Thyroid gland (tissue), 4 donors: Measurements from ENCODE around the gene ESYT1.

Source experiments
- POLR2A ChIP-seq, 2 donors: fragments of 450-650 bp; IDR thresholded peaks; one replicate each; pipeline ENCODE4 v1.6.1; 2017; ENCODE audit warnings: antibody characterized with exemption in 2 of 2, mild to moderate bottlenecking in 2 of 2, moderate library complexity in 1 of 2
- TF ChIP-seq, protein P1 (sequence below), 6 experiments: fragments of 200-600 bp in 3 of 6; fragments of 450-650 bp in 3 of 6; sonication (generic) in 3 of 6; IDR thresholded peaks; one replicate each; pipeline ENCODE4 v1.5.1; 2016 to 2019; ENCODE audit warnings: antibody characterized with exemption in 6 of 6, mild to moderate bottlenecking in 2 of 6, inconsistent platforms in 1 of 6, moderate library complexity in 1 of 6

DNA sequence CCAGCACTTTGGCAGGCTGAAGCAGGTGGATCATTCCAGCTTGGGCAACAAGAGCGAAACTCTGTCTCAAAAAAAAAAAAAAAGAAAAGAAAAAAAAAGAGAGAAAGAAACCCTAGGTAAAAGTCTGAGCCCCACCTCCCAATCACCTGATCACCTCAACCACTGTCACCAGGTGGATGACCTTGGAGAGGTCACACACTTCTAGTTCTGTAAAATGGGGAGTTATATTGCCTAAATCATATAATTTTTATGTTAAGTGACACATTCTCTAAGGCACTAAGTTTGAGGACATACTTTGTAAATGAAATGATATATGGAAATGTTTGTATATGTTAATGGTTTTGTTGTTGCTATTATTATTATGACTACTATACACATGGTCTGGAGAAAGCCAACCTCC, 49.6 kb upstream of the ESYT1 start:
- TF ChIP-seq, protein P1, sequence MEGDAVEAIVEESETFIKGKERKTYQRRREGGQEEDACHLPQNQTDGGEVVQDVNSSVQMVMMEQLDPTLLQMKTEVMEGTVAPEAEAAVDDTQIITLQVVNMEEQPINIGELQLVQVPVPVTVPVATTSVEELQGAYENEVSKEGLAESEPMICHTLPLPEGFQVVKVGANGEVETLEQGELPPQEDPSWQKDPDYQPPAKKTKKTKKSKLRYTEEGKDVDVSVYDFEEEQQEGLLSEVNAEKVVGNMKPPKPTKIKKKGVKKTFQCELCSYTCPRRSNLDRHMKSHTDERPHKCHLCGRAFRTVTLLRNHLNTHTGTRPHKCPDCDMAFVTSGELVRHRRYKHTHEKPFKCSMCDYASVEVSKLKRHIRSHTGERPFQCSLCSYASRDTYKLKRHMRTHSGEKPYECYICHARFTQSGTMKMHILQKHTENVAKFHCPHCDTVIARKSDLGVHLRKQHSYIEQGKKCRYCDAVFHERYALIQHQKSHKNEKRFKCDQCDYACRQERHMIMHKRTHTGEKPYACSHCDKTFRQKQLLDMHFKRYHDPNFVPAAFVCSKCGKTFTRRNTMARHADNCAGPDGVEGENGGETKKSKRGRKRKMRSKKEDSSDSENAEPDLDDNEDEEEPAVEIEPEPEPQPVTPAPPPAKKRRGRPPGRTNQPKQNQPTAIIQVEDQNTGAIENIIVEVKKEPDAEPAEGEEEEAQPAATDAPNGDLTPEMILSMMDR (IDR thresholded peaks at IDR 0.05): no peak
- TF ChIP-seq POLR2A (IDR thresholded peaks at IDR 0.05): no peak
